Erythroblast (primary cell): ENCODE results near the gene TBX21.

Experiments used
- GATA1 ChIP-seq: IDR thresholded peaks from 2 replicates; pipeline ENCODE4 v1.6.1; 2011; ENCODE audit warnings: low read depth, mild to moderate bottlenecking, control low read depth, low read length, moderate library complexity
- POLR2A ChIP-seq: IDR thresholded peaks from 2 replicates; pipeline ENCODE4 v1.6.1; 2011; ENCODE audit warnings: mild to moderate bottlenecking, low read length

DNA sequence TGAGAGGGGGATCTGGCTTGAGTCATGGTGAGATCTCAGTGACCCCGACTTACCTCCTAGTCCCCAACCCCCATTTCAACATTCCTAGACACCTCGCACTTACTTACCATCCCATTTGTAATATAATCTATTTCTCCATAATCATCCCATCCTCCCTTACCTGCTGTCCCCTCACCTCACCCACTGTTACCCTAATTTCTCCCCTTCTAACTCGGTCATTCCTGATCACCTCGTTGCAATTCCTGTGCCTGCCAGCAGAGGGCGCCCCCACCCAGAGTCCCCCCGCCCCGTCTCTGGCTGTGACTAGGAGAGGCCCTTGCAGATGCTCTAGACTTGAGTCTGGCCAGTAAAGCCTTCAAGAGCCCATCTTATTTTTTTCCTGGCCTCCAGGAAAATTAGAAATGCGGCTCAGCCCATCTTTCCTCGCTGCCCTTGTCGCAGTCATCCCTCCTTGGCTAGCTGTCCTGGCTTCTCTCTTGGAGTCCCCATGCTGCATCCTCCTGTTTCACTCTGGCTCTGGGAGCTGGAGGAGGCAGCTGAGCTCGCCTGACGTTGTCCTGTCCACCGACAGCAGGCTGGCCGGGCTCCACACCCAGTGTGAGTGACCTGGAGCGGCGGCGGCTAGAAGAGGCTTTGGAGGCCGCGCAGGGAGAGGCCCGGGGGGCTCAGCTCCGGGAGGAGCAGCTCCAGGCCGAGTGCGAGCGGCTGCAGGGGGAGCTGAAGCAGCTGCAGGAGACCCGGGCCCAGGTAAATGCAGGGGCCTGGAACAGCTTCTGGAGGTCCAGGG is 34.1 kb upstream of the TBX21 start:
- no peak for TF ChIP-seq POLR2A
- no peak for TF ChIP-seq GATA1
